ENCODE measurements around the gene LGR5. TPM values are rescaled to one million over a fixed set of nuclear protein-coding genes. Genes with fewer than 3 reads are reported as not detected.
"Not testable (repeated sequence)": the region's sequence is repeated elsewhere in the genome, so short reads cannot be mapped to it uniquely, and the experiment has no call there.

The LGR5 gene
- total and polyA plus RNA-seq, 9 of the 15 experiments (the other 6 are each of a cell fraction or from before 2014, with no cell fraction given), result not detected

- H4K20me1 ChIP-seq (replicated peaks; ENCODE audit: control insufficient read depth, insufficient read depth, low read length); H3K27ac ChIP-seq (ENCODE audit: extremely low read depth, low read depth, low read length); H3K4me3 ChIP-seq; H3K9me1 ChIP-seq (ENCODE audit: control insufficient read depth, insufficient read depth, low read length); FAIRE-seq; CTCF ChIA-PET (ENCODE audit: low intra/inter-chr PET ratio); H2AFZ ChIP-seq (ENCODE audit: low read depth, low read length); BruUV-seq (replicated peaks); ATAC-seq; H3K79me2 ChIP-seq (ENCODE audit: control insufficient read depth, insufficient read depth, low read length); H3K4me2 ChIP-seq (ENCODE audit: insufficient read depth, low read length); H3K9me3 ChIP-seq (replicated peaks; ENCODE audit: control insufficient read depth, insufficient read depth, low read depth, low read length); H3K4me1 ChIP-seq (replicated peaks in 1 of 2; ENCODE audit: control insufficient read depth in 2 of 2, insufficient read depth in 2 of 2, low read length in 2 of 2); DNase-seq (ENCODE audit: extremely low read depth in 1 of 4, low spot score in 3 of 4); H3K9ac ChIP-seq (ENCODE audit: insufficient read depth in 1 of 2, low read depth in 2 of 2, low read length in 2 of 2); H3K36me3 ChIP-seq (ENCODE audit: control insufficient read depth, insufficient read depth, low read length); POLR2A ChIA-PET; H3K27me3 ChIP-seq (ENCODE audit: control insufficient read depth in 2 of 2, insufficient read depth in 2 of 2, low read length in 2 of 2); in situ Hi-C loops (cut with MboI): not testable (repeated sequence)
- 9% methylated on average over 1 of the region's 1 CpG for WGBS (ENCODE audit: insufficient coverage, low coverage, missing lambda C conversion rate)
- TF ChIP-seq ZNF146 (CRISPR knock-in tag; IDR thresholded peaks at IDR 0.05; ENCODE audit: unreplicated experiment), result peak; percentile 10
- intact Hi-C loops (cut with micrococcal nuclease), result loop anchor here (10.0 kb wide), 1 partner anchor 821 kb away; no protein-coding TSS in a partner anchor
Measured at GRCh38 chr12:71555789-71556188, 116.2 kb downstream of the LGR5 start.

- Histone ChIP-seq H3K9me3 (replicated peaks; ENCODE audit: control insufficient read depth, insufficient read depth, low read depth, low read length) (no peaks in the 10 kb centered on the region), H4K20me1 (replicated peaks; ENCODE audit: control insufficient read depth, insufficient read depth, low read length) (no peaks in the 10 kb centered on the region), H3K27ac (ENCODE audit: extremely low read depth, low read depth, low read length) (no peak overlapping the region), H3K4me1 (replicated peaks in 1 of 2; ENCODE audit: control insufficient read depth in 2 of 2, insufficient read depth in 2 of 2, low read length in 2 of 2) (no peaks in the 10 kb centered on the region), H2AFZ (ENCODE audit: low read depth, low read length) (no peak overlapping the region), H3K9me1 (ENCODE audit: control insufficient read depth, insufficient read depth, low read length) (no peaks in the 10 kb centered on the region), H3K4me3 (no peak overlapping the region), H3K27me3 (ENCODE audit: control insufficient read depth in 2 of 2, insufficient read depth in 2 of 2, low read length in 2 of 2) (no peaks in the 10 kb centered on the region; a peak in 2 of 5 replicates), H3K9ac (ENCODE audit: insufficient read depth in 1 of 2, low read depth in 2 of 2, low read length in 2 of 2) (no peak overlapping the region), H3K4me2 (ENCODE audit: insufficient read depth, low read length) (no peak overlapping the region), H3K36me3 (ENCODE audit: control insufficient read depth, insufficient read depth, low read length) (no peaks in the 10 kb centered on the region), H3K79me2 (ENCODE audit: control insufficient read depth, insufficient read depth, low read length) (no peaks in the 10 kb centered on the region)
- TF ChIP-seq NELFE (IDR thresholded peaks at IDR 0.05; ENCODE audit: insufficient read depth, insufficient read length) (no peak), ZFP36 (IDR thresholded peaks at IDR 0.05; ENCODE audit: low read depth, low read length, partially characterized antibody) (no peak), SIRT6 (IDR thresholded peaks at IDR 0.05; ENCODE audit: low read depth, low read length) (no peak), SMAD1 (IDR thresholded peaks at IDR 0.05; ENCODE audit: low read depth, low read length, partially characterized antibody) (no peak), ZNF232 (CRISPR knock-in tag; IDR thresholded peaks at IDR 0.05) (no peak), ZNF23 (CRISPR knock-in tag; IDR thresholded peaks at IDR 0.05) (no peak), BCL6 (CRISPR knock-in tag; IDR thresholded peaks at IDR 0.05) (no peak), PRMT5 (CRISPR knock-in tag; IDR thresholded peaks at IDR 0.05) (no peak), GATAD2A (IDR thresholded peaks at IDR 0.05) (no peak)
- BruUV-seq (replicated peaks), result no TSS peak
- ATAC-seq (no peak), DNase-seq (ENCODE audit: extremely low read depth in 1 of 4, low spot score in 3 of 4) (no peak), FAIRE-seq (no peak)
- in situ Hi-C loops (cut with MboI) (no loop called here), intact Hi-C loops (cut with micrococcal nuclease) (loop anchor here (10.0 kb wide), 1 partner anchor 822 kb away; no protein-coding TSS in a partner anchor)
- ChIA-PET CTCF (ENCODE audit: low intra/inter-chr PET ratio) (no interaction called here), POLR2A (no interaction called here)
Measured at GRCh38 chr12:71556448-71556847, 116.8 kb downstream of the LGR5 start.

Measured in K562 (cell line).